GM23338 (cell line): Measurements from ENCODE around the gene DSCAML1. TPM values are rescaled to one million over a fixed set of nuclear protein-coding genes. Genes with fewer than 3 reads are reported as not detected.

Experiments
- ATAC-seq: fragments of 200-7000 bp; cut with Tn5 transposase; 3 replicates; pipeline ENCODE4 v1.9.1; 2020
- DNase-seq: peaks from one replicate; pipeline ENCODE4 v3.0.0-alpha.2; 2015; ENCODE audit warnings: low spot score
- H2AFZ ChIP-seq: fragments of 200-600 bp; sonication (generic); 2 replicates; pipeline ENCODE4 v1.8.0; 2016; ENCODE audit warnings: antibody characterized with exemption, mild to moderate bottlenecking, moderate library complexity
- H3F3A ChIP-seq: fragments of 200-600 bp; sonication (generic); replicated peaks from 2 replicates; pipeline ENCODE4 v1.8.0; 2017; ENCODE audit warnings: antibody characterized with exemption, mixed run types, low read depth
- H3K27ac ChIP-seq: fragments of 200-600 bp; sonication (generic); 2 replicates; pipeline ENCODE4 v1.6.1; 2016; ENCODE audit warnings: low read depth
- H3K27me3 ChIP-seq: fragments of 200-600 bp; sonication (generic); 2 replicates; pipeline ENCODE4 v1.8.0; 2016; ENCODE audit warnings: mild to moderate bottlenecking, mixed run types, moderate library complexity; ENCODE audit not compliant: insufficient read depth
- H3K36me3 ChIP-seq: fragments of 200-600 bp; sonication (generic); 2 replicates; pipeline ENCODE4 v1.8.0; 2016; ENCODE audit warnings: mild to moderate bottlenecking; ENCODE audit not compliant: insufficient read depth
- H3K4me1 ChIP-seq: fragments of 200-600 bp; sonication (generic); 2 replicates; pipeline ENCODE4 v1.8.0; 2016; ENCODE audit warnings: mild to moderate bottlenecking, moderate library complexity; ENCODE audit not compliant: insufficient read depth
- H3K4me2 ChIP-seq: fragments of 200-600 bp; sonication (generic); 2 replicates; pipeline ENCODE4 v1.7.1; 2017; ENCODE audit warnings: mixed run types
- H3K4me3 ChIP-seq: fragments of 200-600 bp; sonication (generic); 2 replicates; pipeline ENCODE4 v1.6.1; 2016; ENCODE audit warnings: mixed run types
- H3K79me2 ChIP-seq: fragments of 200-600 bp; sonication (generic); replicated peaks from 2 replicates; pipeline ENCODE4 v1.8.0; 2017; ENCODE audit warnings: mild to moderate bottlenecking; ENCODE audit not compliant: insufficient read depth
- H3K9me2 ChIP-seq: fragments of 200-600 bp; sonication (generic); 2 replicates; pipeline ENCODE4 v1.8.0; 2017; ENCODE audit not compliant: insufficient read depth
- H4K20me1 ChIP-seq: fragments of 200-600 bp; sonication (generic); replicated peaks from 2 replicates; pipeline ENCODE4 v1.8.0; 2017; ENCODE audit warnings: mild to moderate bottlenecking; ENCODE audit not compliant: insufficient read depth
- H3K27ac Mint-ChIP-seq: 2 replicates; pipeline ENCODE4 v1.8.0; 2020; ENCODE audit warnings: inconsistent platforms, mild to moderate bottlenecking, moderate library complexity, mixed read lengths
- H3K27me3 Mint-ChIP-seq: 3 replicates; pipeline ENCODE4 v1.8.0; 2022; ENCODE audit warnings: low read depth, mild to moderate bottlenecking, moderate library complexity, mixed read lengths, inconsistent platforms; ENCODE audit not compliant: insufficient read depth, poor library complexity
- H3K36me3 Mint-ChIP-seq: 3 replicates; pipeline ENCODE4 v1.8.0; 2021; ENCODE audit warnings: low read depth, mild to moderate bottlenecking, inconsistent platforms, moderate library complexity, mixed read lengths
- H3K4me1 Mint-ChIP-seq: 3 replicates; pipeline ENCODE4 v1.8.0; 2020; ENCODE audit warnings: mild to moderate bottlenecking, inconsistent platforms, mixed read lengths
- H3K4me3 Mint-ChIP-seq: 3 replicates; pipeline ENCODE4 v1.8.0; 2021; ENCODE audit warnings: moderate library complexity, mild to moderate bottlenecking, inconsistent platforms, mixed read lengths
- H3K9me3 Mint-ChIP-seq: 3 replicates; pipeline ENCODE4 v1.8.0; 2020; ENCODE audit warnings: moderate library complexity, mild to moderate bottlenecking, inconsistent platforms, mixed read lengths
- CREB1 ChIP-seq: fragments of 250-450 bp; sonication (Bioruptor Pico); IDR thresholded peaks from 2 replicates; pipeline ENCODE4 v1.5.0; 2020; ENCODE audit warnings: low read depth, mild to moderate bottlenecking, moderate library complexity
- EZH2 ChIP-seq: fragments of 200-600 bp; sonication (generic); IDR thresholded peaks from one replicate; pipeline ENCODE4 v1.8.0; 2017; ENCODE audit warnings: antibody characterized with exemption, mild to moderate bottlenecking, low read depth; ENCODE audit not compliant: unreplicated experiment
- EZH2phosphoT487 ChIP-seq: fragments of 200-600 bp; sonication (generic); IDR thresholded peaks from one replicate; pipeline ENCODE4 v1.8.1; 2018; ENCODE audit warnings: antibody characterized with exemption; ENCODE audit not compliant: unreplicated experiment
- NANOG ChIP-seq: IDR thresholded peaks from 2 replicates; pipeline ENCODE4 v1.6.1; 2016; ENCODE audit warnings: antibody characterized with exemption, borderline replicate concordance
- REST ChIP-seq: IDR thresholded peaks from one replicate; pipeline ENCODE4 v1.6.1; 2018; ENCODE audit warnings: antibody characterized with exemption; ENCODE audit not compliant: unreplicated experiment
- ZNF114 ChIP-seq: fragments of 250-450 bp; sonication (Bioruptor Pico); IDR thresholded peaks from 2 replicates; pipeline ENCODE4 v1.5.0; 2020; ENCODE audit warnings: mild to moderate bottlenecking, moderate library complexity
- ZNF331 ChIP-seq: fragments of 250-450 bp; sonication (Bioruptor Pico); IDR thresholded peaks from 2 replicates; pipeline ENCODE4 v1.5.0; 2020; ENCODE audit warnings: low read depth, mild to moderate bottlenecking, moderate library complexity
- polyA plus RNA-seq: library from polyadenylated mRNA; unstranded; fragments of >200 nt; fragmentation: Nextera tagmentation; extraction: Ambion mirVana; gene quantifications from 2 replicates; pipeline ENCODE4 v1.2.1, GENCODE V29; 2016
- total RNA-seq: library from RNA; depleted of rRNA; stranded (reverse); fragments of >200 nt; shearing (Covaris generic); gene quantifications from 2 replicates; pipeline ENCODE4 v1.2.3, GENCODE V29; 2014
- TF ChIP-seq, protein P1 (sequence below): fragments of 250-450 bp; sonication (Bioruptor Pico); IDR thresholded peaks from 2 replicates; pipeline ENCODE4 v1.5.0; 2020; ENCODE audit warnings: mild to moderate bottlenecking, moderate library complexity

Gene DSCAML1
- total and polyA plus RNA-seq, 2 experiments from 2014 or later = 0.17 TPM; not detected in 1

DNA sequence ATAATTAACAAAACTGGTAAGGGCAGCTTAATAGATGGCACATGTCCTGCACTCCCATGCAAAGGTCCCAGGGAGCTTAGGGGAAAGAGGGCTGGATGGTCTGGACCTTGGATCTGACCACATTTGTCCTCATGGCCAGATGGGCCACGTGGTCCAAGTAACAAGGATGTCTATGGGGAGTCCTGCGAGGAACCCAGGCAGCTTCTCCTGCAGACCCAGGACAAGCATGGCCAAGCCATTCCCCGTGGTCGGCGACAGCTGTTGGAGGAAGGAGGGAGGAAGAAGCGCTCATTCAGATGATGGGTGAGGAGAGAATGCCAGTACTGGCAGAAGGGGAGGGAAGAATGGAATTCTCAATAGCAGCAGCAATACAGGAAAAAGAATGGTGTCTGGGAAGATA is 109.2 kb downstream of the DSCAML1 start (continued):
- TF ChIP-seq REST (no peak), EZH2 (no peak), ZNF114 (CRISPR knock-in tag) (no peak), ZNF331 (CRISPR knock-in tag) (no peak)
- TF ChIP-seq, protein P1, sequence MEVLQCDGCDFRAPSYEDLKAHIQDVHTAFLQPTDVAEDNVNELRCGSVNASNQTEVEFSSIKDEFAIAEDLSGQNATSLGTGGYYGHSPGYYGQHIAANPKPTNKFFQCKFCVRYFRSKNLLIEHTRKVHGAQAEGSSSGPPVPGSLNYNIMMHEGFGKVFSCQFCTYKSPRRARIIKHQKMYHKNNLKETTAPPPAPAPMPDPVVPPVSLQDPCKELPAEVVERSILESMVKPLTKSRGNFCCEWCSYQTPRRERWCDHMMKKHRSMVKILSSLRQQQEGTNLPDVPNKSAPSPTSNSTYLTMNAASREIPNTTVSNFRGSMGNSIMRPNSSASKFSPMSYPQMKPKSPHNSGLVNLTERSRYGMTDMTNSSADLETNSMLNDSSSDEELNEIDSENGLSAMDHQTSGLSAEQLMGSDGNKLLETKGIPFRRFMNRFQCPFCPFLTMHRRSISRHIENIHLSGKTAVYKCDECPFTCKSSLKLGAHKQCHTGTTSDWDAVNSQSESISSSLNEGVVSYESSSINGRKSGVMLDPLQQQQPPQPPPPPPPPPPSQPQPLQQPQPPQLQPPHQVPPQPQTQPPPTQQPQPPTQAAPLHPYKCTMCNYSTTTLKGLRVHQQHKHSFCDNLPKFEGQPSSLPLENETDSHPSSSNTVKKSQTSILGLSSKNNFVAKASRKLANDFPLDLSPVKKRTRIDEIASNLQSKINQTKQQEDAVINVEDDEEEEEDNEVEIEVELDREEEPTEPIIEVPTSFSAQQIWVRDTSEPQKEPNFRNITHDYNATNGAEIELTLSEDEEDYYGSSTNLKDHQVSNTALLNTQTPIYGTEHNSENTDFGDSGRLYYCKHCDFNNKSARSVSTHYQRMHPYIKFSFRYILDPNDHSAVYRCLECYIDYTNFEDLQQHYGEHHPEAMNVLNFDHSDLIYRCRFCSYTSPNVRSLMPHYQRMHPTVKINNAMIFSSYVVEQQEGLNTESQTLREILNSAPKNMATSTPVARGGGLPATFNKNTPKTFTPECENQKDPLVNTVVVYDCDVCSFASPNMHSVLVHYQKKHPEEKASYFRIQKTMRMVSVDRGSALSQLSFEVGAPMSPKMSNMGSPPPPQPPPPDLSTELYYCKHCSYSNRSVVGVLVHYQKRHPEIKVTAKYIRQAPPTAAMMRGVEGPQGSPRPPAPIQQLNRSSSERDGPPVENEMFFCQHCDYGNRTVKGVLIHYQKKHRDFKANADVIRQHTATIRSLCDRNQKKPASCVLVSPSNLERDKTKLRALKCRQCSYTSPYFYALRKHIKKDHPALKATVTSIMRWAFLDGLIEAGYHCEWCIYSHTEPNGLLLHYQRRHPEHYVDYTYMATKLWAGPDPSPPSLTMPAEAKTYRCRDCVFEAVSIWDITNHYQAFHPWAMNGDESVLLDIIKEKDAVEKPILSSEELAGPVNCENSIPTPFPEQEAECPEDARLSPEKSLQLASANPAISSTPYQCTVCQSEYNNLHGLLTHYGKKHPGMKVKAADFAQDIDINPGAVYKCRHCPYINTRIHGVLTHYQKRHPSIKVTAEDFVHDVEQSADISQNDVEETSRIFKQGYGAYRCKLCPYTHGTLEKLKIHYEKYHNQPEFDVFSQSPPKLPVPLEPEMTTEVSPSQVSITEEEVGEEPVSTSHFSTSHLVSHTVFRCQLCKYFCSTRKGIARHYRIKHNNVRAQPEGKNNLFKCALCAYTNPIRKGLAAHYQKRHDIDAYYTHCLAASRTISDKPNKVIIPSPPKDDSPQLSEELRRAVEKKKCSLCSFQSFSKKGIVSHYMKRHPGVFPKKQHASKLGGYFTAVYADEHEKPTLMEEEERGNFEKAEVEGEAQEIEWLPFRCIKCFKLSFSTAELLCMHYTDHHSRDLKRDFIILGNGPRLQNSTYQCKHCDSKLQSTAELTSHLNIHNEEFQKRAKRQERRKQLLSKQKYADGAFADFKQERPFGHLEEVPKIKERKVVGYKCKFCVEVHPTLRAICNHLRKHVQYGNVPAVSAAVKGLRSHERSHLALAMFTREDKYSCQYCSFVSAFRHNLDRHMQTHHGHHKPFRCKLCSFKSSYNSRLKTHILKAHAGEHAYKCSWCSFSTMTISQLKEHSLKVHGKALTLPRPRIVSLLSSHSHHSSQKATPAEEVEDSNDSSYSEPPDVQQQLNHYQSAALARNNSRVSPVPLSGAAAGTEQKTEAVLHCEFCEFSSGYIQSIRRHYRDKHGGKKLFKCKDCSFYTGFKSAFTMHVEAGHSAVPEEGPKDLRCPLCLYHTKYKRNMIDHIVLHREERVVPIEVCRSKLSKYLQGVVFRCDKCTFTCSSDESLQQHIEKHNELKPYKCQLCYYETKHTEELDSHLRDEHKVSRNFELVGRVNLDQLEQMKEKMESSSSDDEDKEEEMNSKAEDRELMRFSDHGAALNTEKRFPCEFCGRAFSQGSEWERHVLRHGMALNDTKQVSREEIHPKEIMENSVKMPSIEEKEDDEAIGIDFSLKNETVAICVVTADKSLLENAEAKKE (CRISPR knock-in tag) = no peak

DNA sequence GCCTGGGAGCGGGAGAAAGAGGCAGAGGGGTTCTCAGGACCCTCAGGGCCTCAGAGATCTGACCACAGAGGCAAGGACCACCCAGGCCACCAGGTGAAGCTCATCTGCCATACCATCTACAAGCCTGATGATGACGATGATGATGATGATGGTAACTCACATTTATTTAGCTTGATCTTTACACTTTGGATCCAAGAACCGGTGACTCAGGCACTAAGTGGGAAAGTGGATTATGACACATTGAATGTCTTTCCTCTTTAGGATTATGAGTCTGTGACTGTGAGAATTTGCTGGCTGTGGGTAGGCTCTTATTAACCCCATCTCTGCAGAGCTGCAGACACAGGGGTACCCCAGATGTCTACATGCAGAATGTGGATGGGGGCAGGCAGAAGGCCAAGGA is 110.3 kb downstream of the DSCAML1 start:
- H4K20me1 ChIP-seq = no peaks in the 10 kb centered on the region
- H3F3A ChIP-seq = no peaks in the 10 kb centered on the region
- H3K4me1 ChIP-seq = peaks cover 10% of the 10 kb centered on the region; the same call in 1 of the 2 replicates
- no peak overlapping the region for H3K4me3 Mint-ChIP-seq
- H3K27ac ChIP-seq = no peak overlapping the region
- H3K27ac Mint-ChIP-seq = no peak overlapping the region
- H3K4me1 Mint-ChIP-seq = peaks cover 26% of the 10 kb centered on the region
- H3K27me3 Mint-ChIP-seq = peaks cover 7% of the 10 kb centered on the region
- DNase-seq (no peak), ATAC-seq (no peak)
- H3K79me2 ChIP-seq = no peaks in the 10 kb centered on the region
- H3K9me3 Mint-ChIP-seq = no peaks in the 10 kb centered on the region; the same call in 2 of the 3 replicates
- no peak overlapping the region for H3K4me2 ChIP-seq
- H3K9me2 ChIP-seq = no peaks in the 10 kb centered on the region
- H3K27me3 ChIP-seq = no peaks in the 10 kb centered on the region
- no peak overlapping the region for H3K4me3 ChIP-seq
- no peaks in the 10 kb centered on the region for H3K36me3 Mint-ChIP-seq
- no peak overlapping the region for H2AFZ ChIP-seq
- H3K36me3 ChIP-seq = no peaks in the 10 kb centered on the region
- TF ChIP-seq EZH2phosphoT487 (no peak), CREB1 (CRISPR knock-in tag) (no peak), ZNF331 (CRISPR knock-in tag) (no peak), NANOG (no peak)
